H9 (cell line): ENCODE measurements around the gene PNMT. TPM values are rescaled to one million over a fixed set of nuclear protein-coding genes. Genes with fewer than 3 reads are reported as not detected.
"Not testable (repeated sequence)": the region's sequence is repeated elsewhere in the genome, so short reads cannot be mapped to it uniquely, and the experiment has no call there.

Experiments
- DNase-seq: peaks from one replicate; pipeline ENCODE4 v3.0.0-alpha.2; 2017
- H2AFZ ChIP-seq: one replicate; pipeline ENCODE4 v1.6.1; 2013; ENCODE audit warnings: mild to moderate bottlenecking, low read length, control low read depth, moderate library complexity
- H2AK5ac ChIP-seq: 2 replicates; pipeline ENCODE4 v1.6.1; 2013; ENCODE audit warnings: low read length, control low read depth, mixed read lengths; ENCODE audit not compliant: insufficient read length
- H2BK120ac ChIP-seq: one replicate; pipeline ENCODE4 v1.6.1; 2013; ENCODE audit warnings: low read depth, mild to moderate bottlenecking, low read length, control low read depth, inconsistent platforms; ENCODE audit not compliant: poor library complexity, severe bottlenecking
- H2BK12ac ChIP-seq: 2 replicates; pipeline ENCODE4 v1.6.1; 2013; ENCODE audit warnings: low read length, control low read depth, mixed read lengths, low read depth; ENCODE audit not compliant: insufficient read length
- H2BK15ac ChIP-seq: 2 replicates; pipeline ENCODE4 v1.6.1; 2013; ENCODE audit warnings: low read depth, low read length, control low read depth
- H2BK20ac ChIP-seq: one replicate; pipeline ENCODE4 v1.6.1; 2013; ENCODE audit warnings: low read depth, mild to moderate bottlenecking, low read length, control low read depth, inconsistent platforms; ENCODE audit not compliant: poor library complexity, severe bottlenecking
- H2BK5ac ChIP-seq: 2 replicates; pipeline ENCODE4 v1.6.1; 2013; ENCODE audit warnings: low read length, control low read depth, mixed read lengths; ENCODE audit not compliant: insufficient read length
- H3K14ac ChIP-seq: 2 replicates; pipeline ENCODE4 v1.6.1; 2013; ENCODE audit warnings: low read length, control low read depth; ENCODE audit not compliant: insufficient read depth
- H3K18ac ChIP-seq: 2 replicates; pipeline ENCODE4 v1.6.1; 2013; ENCODE audit warnings: low read depth, mild to moderate bottlenecking, mixed read lengths, low read length, control low read depth; ENCODE audit not compliant: insufficient read length
- H3K23ac ChIP-seq: 2 replicates; pipeline ENCODE4 v1.6.1; 2013; ENCODE audit warnings: low read length, control low read depth, mixed read lengths, low read depth; ENCODE audit not compliant: insufficient read length
- H3K23me2 ChIP-seq: 2 replicates; pipeline ENCODE4 v1.6.1; 2013; ENCODE audit warnings: low read depth, mild to moderate bottlenecking, mixed read lengths, low read length, control low read depth; ENCODE audit not compliant: insufficient read length, poor library complexity, severe bottlenecking
- H3K27ac ChIP-seq: 2 replicates; pipeline ENCODE4 v1.5.1; 2013; ENCODE audit warnings: low read length, control low read depth, mixed read lengths, low read depth; ENCODE audit not compliant: insufficient read length
- H3K27me3 ChIP-seq: 2 replicates; pipeline ENCODE4 v1.6.1; 2013; ENCODE audit warnings: low read length, control low read depth, inconsistent platforms; ENCODE audit not compliant: insufficient read depth
- H3K4ac ChIP-seq: 2 replicates; pipeline ENCODE4 v1.6.1; 2013; ENCODE audit warnings: low read depth, mild to moderate bottlenecking, control low read depth, inconsistent platforms, low read length, moderate library complexity
- H3K4me1 ChIP-seq: 2 replicates; pipeline ENCODE4 v1.6.1; 2013; ENCODE audit warnings: low read length, control low read depth, inconsistent platforms; ENCODE audit not compliant: insufficient read depth
- H3K4me2 ChIP-seq: 2 replicates; pipeline ENCODE4 v1.6.1; 2013; ENCODE audit warnings: low read length, control low read depth, mixed read lengths; ENCODE audit not compliant: insufficient read length, insufficient read depth
- H3K56ac ChIP-seq: 2 replicates; pipeline ENCODE4 v1.6.1; 2013; ENCODE audit warnings: low read depth, mild to moderate bottlenecking, mixed read lengths, low read length, control low read depth; ENCODE audit not compliant: insufficient read length
- H3K79me1 ChIP-seq: 2 replicates; pipeline ENCODE4 v1.6.1; 2013; ENCODE audit warnings: low read depth, mild to moderate bottlenecking, moderate library complexity, low read length, control low read depth, inconsistent platforms; ENCODE audit not compliant: insufficient read depth, poor library complexity, severe bottlenecking
- H3K79me2 ChIP-seq: 2 replicates; pipeline ENCODE4 v1.6.1; 2013; ENCODE audit warnings: low read length, control low read depth, inconsistent platforms; ENCODE audit not compliant: insufficient read depth
- H3K9ac ChIP-seq: 2 replicates; pipeline ENCODE4 v1.6.1; 2013; ENCODE audit warnings: low read length, control low read depth, mixed read lengths; ENCODE audit not compliant: insufficient read length; ENCODE audit errors: extremely low read depth
- H3K9me3 ChIP-seq: one replicate; pipeline ENCODE4 v1.6.1; 2013; ENCODE audit warnings: low read depth, low read length, inconsistent platforms; ENCODE audit not compliant: control insufficient read depth
- H3T11ph ChIP-seq: one replicate; pipeline ENCODE4 v1.6.1; 2013; ENCODE audit warnings: mild to moderate bottlenecking, low read length, control low read depth, inconsistent platforms
- H4K20me1 ChIP-seq: one replicate; pipeline ENCODE4 v1.6.1; 2013; ENCODE audit not compliant: control insufficient read depth, insufficient read length, insufficient read depth
- H4K5ac ChIP-seq: 2 replicates; pipeline ENCODE4 v1.6.1; 2013; ENCODE audit warnings: low read depth, mild to moderate bottlenecking, mixed read lengths, low read length, control low read depth; ENCODE audit not compliant: insufficient read length
- H4K8ac ChIP-seq: replicated peaks from 2 replicates; pipeline ENCODE4 v1.6.1; 2013; ENCODE audit warnings: low read length, control low read depth, mixed read lengths, low read depth; ENCODE audit not compliant: insufficient read length
- H4K91ac ChIP-seq: 2 replicates; pipeline ENCODE4 v1.6.1; 2013; ENCODE audit warnings: low read depth, mild to moderate bottlenecking, moderate library complexity, mixed read lengths, low read length, control low read depth; ENCODE audit not compliant: insufficient read length
- H3K27ac Mint-ChIP-seq, 3 experiments: 2 replicates in 2 of 3; 3 replicates in 1 of 3; pipeline ENCODE4 v1.8.0; 2020 to 2021; ENCODE audit warnings: mixed read lengths in 3 of 3, mild to moderate bottlenecking in 1 of 3, moderate library complexity in 1 of 3
- H3K27me3 Mint-ChIP-seq: 2 replicates; pipeline ENCODE4 v1.8.0; 2021; ENCODE audit warnings: low read depth, mild to moderate bottlenecking, moderate library complexity, mixed read lengths
- H3K36me3 Mint-ChIP-seq, 3 experiments: 2 replicates in 2 of 3; 3 replicates in 1 of 3; pipeline ENCODE4 v1.8.0; 2020 to 2021; ENCODE audit warnings: low read depth in 3 of 3, mixed read lengths in 3 of 3; ENCODE audit not compliant: insufficient read depth in 1 of 3
- H3K4me1 Mint-ChIP-seq, 2 experiments: 2 replicates each; pipeline ENCODE4 v1.8.0; 2020; ENCODE audit warnings: mixed read lengths in 2 of 2
- H3K4me3 Mint-ChIP-seq, 2 experiments: 2 replicates in 1 of 2; 3 replicates in 1 of 2; pipeline ENCODE4 v1.8.0; 2020 to 2021; ENCODE audit warnings: mild to moderate bottlenecking in 2 of 2, mixed read lengths in 2 of 2, moderate library complexity in 1 of 2
- H3K9me3 Mint-ChIP-seq, 2 experiments: 2 replicates in 1 of 2; 3 replicates in 1 of 2; pipeline ENCODE4 v1.8.0; 2020; ENCODE audit warnings: mild to moderate bottlenecking in 2 of 2, mixed read lengths in 2 of 2, moderate library complexity in 1 of 2
- CTCF ChIP-seq: fragments of 200-600 bp; sonication (generic); conservative IDR thresholded peaks from 3 replicates; pipeline ENCODE4 v1.8.0; 2021; ENCODE audit warnings: antibody characterized with exemption, mild to moderate bottlenecking
- WGBS: extraction: QIAGEN DNeasy Blood & Tissue Kit; methylation state at CpG from one replicate; pipeline ENCODE4 v1.1.7; 2013; ENCODE audit warnings: missing lambda C conversion rate, low lambda C conversion rate, mixed read lengths; ENCODE audit not compliant: insufficient read length; ENCODE audit errors: extremely low coverage; 5-methylcytosine and 5-hydroxymethylcytosine counted together
- total RNA-seq: library from RNA; stranded (reverse); gene quantifications from 2 replicates; pipeline ENCODE4 v1.2.1, GENCODE V29; 2021

PNMT gene
- total RNA-seq, 1 experiment from 2014 or later: 2.1 TPM

DNA sequence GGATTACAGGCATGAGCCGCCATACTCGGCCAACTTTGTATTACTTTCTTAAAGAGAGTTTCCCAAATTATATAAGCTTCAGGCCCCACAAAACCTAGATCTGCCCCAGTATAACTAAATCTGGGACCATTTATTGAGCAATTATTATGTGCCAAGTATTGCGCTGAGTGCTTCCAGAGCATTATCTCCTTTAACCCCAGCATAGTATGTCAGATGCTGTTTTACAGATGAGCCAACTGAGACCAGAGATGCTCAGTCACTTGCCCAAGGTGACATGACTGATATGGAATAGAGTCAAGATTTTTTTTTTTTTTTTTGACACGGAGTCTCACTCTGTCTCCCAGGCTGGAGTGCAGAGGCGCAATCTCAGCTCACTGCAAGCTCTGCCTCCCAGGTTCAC lies 29.7 kb downstream of the PNMT start:
- H3K27me3 Mint-ChIP-seq: no peaks in the 10 kb centered on the region; the same call in 1 of the 2 replicates
- no peaks in the 10 kb centered on the region for H3K27me3 ChIP-seq
- peaks cover 8% of the 10 kb centered on the region for H3K23me2 ChIP-seq
- WGBS: no CpG with 5 or more reads among the region's 5 CpGs
- no peak overlapping the region for H3K4me2 ChIP-seq
- no peak overlapping the region; a peak in 1 of 7 replicates for H3K27ac Mint-ChIP-seq
- H3K9me3 ChIP-seq: no peaks in the 10 kb centered on the region
- no peak overlapping the region for H4K8ac ChIP-seq
- H3K4me1 Mint-ChIP-seq: peaks cover 56 to 68% of the 10 kb centered on the region in 2 experiments
- H3K36me3 Mint-ChIP-seq: peaks cover 4 to 19% (median 10%) of the 10 kb centered on the region in 3 experiments; a peak in 6 of 7 replicates
- H2BK20ac ChIP-seq: no peak overlapping the region
- H2AFZ ChIP-seq: no peak overlapping the region
- no peak overlapping the region for H4K5ac ChIP-seq
- H4K91ac ChIP-seq: no peak overlapping the region
- H3K79me1 ChIP-seq: no peaks in the 10 kb centered on the region
- no peak overlapping the region for H3K9ac ChIP-seq
- H3K4me3 Mint-ChIP-seq: peak overlapping the region in 1 of 2 experiments; percentile 49; a peak in 1 of 5 replicates
- peaks cover 21% of the 10 kb centered on the region for H3K79me2 ChIP-seq
- H3K18ac ChIP-seq: no peak overlapping the region
- no peak overlapping the region for H2BK12ac ChIP-seq
- no peak overlapping the region for H2BK15ac ChIP-seq
- no peaks in the 10 kb centered on the region for H4K20me1 ChIP-seq
- no peak overlapping the region for H3K23ac ChIP-seq
- H3K4me1 ChIP-seq: peaks cover 27% of the 10 kb centered on the region; the same call in 1 of the 2 replicates
- DNase-seq: no peak
- H2BK5ac ChIP-seq: no peak overlapping the region
- no peak overlapping the region for H2AK5ac ChIP-seq
- TF ChIP-seq CTCF: no peak
- no peak overlapping the region for H3T11ph ChIP-seq
- no peak overlapping the region for H3K27ac ChIP-seq
- H3K14ac ChIP-seq: no peak overlapping the region
- H2BK120ac ChIP-seq: no peak overlapping the region
- no peak overlapping the region for H3K56ac ChIP-seq
- no peak overlapping the region for H3K4ac ChIP-seq
- no peaks in the 10 kb centered on the region for H3K9me3 Mint-ChIP-seq

DNA sequence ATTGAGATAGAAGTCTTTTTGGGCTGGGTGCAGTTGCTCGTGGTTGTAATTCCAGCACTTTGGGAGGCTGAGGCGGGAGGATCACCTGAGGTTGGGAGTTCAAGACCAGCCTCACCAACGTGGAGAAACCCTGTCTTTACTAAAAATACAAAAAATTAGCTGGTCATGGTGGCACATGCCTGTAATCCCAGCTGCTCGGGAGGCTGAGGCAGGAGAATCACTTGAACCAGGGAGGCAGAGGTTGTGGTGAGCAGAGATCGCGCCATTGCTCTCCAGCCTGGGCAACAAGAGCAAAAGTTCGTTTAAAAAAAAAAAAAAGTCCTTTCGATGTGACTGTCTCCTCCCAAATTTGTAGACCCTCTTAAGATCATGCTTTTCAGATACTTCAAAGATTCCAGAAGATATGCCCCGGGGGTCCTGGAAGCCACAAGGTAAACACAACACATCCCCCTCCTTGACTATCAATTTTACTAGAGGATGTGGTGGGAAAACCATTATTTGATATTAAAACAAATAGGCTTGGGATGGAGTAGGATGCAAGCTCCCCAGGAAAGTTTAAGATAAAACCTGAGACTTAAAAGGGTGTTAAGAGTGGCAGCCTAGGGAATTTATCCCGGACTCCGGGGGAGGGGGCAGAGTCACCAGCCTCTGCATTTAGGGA lies 31.0 kb downstream of the PNMT start:
- H3K9me3 Mint-ChIP-seq, H3K14ac ChIP-seq, H4K91ac ChIP-seq, H4K20me1 ChIP-seq, H3K27me3 ChIP-seq, H3K56ac ChIP-seq, H3K9me3 ChIP-seq, H3K27me3 Mint-ChIP-seq, H3K23me2 ChIP-seq, H2BK20ac ChIP-seq, H4K5ac ChIP-seq, H2BK12ac ChIP-seq, H3T11ph ChIP-seq, H2BK15ac ChIP-seq, H2AK5ac ChIP-seq, H3K79me1 ChIP-seq, H2BK120ac ChIP-seq, H3K27ac ChIP-seq, DNase-seq, H2BK5ac ChIP-seq, H3K23ac ChIP-seq, H2AFZ ChIP-seq, H4K8ac ChIP-seq, H3K4ac ChIP-seq, H3K18ac ChIP-seq: not testable (repeated sequence)
- Histone ChIP-seq H3K4me2 (peak overlapping the region; percentile 95), H3K9ac (peak overlapping the region; percentile 58), H3K79me2 (peaks cover 33% of the 10 kb centered on the region), H3K4me1 (peaks cover 32% of the 10 kb centered on the region)
- Mint-ChIP-seq H3K4me1 (peaks cover 66 to 77% of the 10 kb centered on the region in 2 experiments), H3K27ac (peak overlapping the region; percentile 91 to 97 (median 91)), H3K4me3 (peak overlapping the region; percentile 92 to 97), H3K36me3 (peaks cover 11 to 27% (median 18%) of the 10 kb centered on the region in 3 experiments)
- no CpG with 5 or more reads among the region's 11 CpGs for WGBS
